ENCODE results near the gene NNMT. TPM values are rescaled to one million over a fixed set of nuclear protein-coding genes. Genes with fewer than 3 reads are reported as not detected.
"Not testable (repeated sequence)": the region's sequence is repeated elsewhere in the genome, so short reads cannot be mapped to it uniquely, and the experiment has no call there.

The NNMT gene
- total RNA-seq, 1 donor from 2014 or later, result 16.8 TPM

- ATAC-seq, result no peak
Observed at GRCh38 chr11:114311946-114312345, 15.7 kb downstream of the NNMT start.

DNA sequence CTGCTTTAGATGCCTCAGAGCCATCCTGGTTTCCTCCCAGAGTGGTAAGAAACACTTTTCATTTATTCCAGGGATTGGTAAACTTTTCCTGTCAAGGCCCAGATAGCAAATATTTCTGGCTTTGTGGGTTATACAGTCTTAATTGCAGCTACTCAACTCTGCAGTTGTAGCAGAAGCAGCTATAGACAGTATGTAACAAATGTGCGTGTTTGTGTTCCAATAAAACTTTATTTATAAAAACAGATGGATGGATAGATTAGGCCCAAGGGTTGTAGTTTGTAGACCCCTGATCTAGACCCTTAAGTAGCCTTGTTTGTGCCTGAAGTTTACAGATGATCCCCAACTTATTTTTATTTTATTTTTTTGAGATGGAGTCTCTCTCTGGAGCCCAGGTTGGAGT is 17.9 kb downstream of the NNMT start:
- ATAC-seq, result no peak

DNA sequence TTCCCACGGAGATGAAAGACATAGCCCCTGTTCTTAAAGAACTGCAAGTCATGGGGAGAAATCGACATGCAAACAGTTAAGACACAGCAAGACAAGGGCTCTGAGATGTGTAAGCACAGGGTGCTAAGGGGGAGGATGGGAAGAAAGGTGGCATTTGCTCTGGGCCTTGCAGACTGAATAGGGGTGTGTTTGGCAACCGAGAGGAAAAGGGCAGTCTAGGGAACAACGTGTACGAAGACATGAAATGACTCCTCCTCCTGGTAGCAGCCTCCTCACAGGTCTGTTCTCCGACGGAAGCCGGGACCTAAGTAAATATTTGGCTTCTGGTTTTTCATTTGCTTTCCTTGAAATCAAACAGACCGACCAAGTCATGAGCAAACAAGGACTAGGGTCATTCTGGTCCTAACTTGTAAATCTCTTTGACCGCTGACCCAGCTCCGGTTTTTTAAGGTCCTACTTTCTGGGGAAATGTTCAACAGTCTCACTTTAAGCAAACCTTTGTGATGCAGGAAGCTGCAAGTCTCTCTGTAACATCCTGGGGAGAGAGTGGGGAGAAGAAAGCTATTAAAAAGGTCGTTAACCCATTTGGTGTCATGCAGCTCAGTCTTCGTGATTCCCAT is 19.7 kb downstream of the NNMT start:
- peak; percentile 35 for ATAC-seq

GRCh38 chr11:114316980-114317786 is 21.0 kb downstream of the NNMT start:
- no peak for ATAC-seq

- no peak for ATAC-seq
Observed at GRCh38 chr11:114317787-114318137, 21.6 kb downstream of the NNMT start.

GRCh38 chr11:114318361-114318760 is 22.2 kb downstream of the NNMT start:
- ATAC-seq, result no peak

- ATAC-seq, result no peak
Observed at GRCh38 chr11:114319716-114320328, 23.6 kb downstream of the NNMT start.

DNA sequence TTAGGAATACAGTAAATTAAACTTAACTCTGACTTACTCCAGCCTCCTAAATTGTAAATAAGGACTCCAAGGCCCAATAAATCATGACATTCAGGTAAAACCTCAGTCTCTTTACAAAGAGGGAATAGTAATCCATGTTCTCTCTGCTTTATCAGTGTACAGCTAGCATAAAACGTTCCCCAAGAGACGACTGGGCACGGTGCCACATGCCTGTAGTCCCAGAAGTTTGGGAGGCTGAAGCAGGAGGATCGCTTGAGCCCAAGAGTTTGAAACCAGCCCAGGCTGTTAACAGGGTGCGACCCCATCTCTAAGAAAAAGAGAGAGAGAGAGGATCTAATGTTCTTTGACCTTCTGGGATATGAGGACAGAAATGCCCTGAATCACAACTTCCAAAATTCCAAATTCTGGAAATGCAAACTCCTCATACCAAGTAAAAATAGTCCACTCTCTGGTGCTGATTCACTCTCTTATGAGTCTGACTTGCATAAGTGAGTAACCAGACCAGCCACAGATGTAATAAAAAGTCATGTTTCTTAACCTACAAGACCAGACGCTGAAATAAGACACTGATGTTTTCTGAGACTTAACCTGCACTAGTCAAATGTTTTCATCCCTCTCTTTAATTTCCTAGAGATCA is 25.5 kb downstream of the NNMT start:
- ATAC-seq, result no peak

- ATAC-seq, result no peak
Observed at GRCh38 chr11:114322934-114323333, 26.7 kb downstream of the NNMT start.

DNA sequence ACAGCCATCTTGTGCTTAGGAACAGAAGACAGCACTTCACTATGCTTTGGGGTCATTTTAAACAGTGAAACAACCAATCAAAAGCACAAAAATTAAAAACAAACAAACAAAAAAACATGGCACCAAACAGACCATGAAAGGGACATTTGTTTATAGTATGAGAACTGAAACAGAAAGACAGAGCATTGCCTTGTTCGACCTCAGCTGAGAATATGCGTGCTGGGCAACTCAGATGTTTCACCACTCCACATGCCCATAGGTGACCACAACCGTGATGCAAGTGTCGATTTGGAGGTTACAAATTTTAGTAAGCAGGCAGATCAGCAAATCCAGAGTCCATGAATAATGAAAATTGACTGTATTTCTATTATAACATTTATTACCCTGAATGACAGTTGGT is 30.0 kb downstream of the NNMT start:
- ATAC-seq, result no peak

DNA sequence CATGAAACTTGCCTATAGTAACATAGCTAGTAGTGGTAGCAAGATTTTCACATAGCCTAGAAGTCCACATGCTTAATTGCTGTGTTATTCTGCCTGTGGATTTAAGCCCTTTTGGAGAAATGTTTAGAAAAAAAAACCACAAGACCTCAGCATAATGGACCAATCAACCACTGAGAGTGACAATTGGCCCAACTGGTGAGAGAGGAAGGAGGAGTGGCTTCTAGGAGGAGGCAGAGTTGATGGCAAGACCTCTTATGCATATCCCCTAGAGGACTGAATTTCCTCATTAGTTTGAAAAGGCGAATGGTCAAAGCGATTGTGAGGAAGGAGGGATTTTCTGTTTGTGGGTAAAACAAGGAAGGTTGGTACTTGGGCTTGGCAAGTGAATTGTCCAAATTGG is 30.6 kb downstream of the NNMT start:
- ATAC-seq, result no peak

DNA sequence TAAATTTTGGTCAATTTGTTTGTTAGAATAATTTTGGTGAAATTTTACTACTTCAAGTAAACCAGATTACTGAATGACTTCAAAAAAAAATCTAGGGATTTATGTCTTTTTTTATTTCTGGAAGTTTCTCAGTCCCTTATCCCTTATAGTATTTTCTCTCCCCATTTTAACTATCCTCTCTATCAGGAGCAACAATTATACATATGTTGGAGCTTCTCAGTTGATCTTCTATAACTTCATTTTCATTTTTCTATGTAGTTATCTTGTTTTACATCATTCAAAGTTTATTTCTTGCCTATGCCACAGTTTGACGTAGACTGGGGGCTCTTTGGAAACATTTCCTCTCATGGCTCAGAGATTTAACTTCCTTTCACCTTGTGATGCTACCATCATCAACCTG is 34.2 kb downstream of the NNMT start:
- ATAC-seq, result no peak

- ATAC-seq, result peak; percentile 58
Observed at GRCh38 chr11:114340311-114341131, 44.3 kb downstream of the NNMT start.

GRCh38 chr11:114341667-114342066 is 45.5 kb downstream of the NNMT start:
- not testable (repeated sequence) for ATAC-seq

DNA sequence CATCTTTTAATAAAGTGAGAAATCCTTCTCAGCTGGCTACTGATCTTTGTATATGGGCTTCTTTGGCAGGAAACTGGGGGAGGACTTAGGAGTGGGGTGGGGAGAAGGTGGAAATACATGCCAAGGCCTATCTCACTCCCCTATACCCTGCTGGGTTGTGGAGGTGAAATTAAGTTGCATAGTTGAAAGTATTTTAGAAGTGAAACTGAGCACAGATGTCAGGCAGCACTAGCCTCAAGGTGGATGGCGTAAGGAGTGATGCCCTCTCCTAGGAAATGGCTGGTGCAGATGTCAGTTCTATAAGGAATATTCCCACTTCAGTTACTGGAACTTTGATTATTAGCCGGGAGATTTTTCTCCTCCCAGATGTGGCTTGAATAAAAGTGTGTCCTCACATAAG is 46.3 kb downstream of the NNMT start:
- no peak for ATAC-seq

DNA sequence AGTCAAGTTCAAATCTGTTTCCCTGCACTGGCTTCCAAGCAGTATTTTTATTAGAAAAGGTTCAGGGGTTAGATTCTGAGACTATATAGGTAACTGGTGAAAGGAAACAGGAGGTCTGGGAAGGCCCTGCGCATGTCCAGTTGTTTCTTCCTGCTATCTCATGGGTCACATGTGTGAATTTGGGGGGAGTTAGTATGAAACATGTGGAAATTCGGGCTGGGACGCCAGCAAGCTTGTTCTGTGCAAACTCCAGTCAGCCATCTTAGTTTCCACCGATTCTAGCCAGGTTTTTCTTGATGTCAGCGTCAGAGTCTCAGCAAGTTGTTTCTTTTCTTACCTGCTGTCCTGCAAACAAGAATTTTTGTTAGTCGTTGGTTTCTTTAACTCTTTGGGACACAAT is 46.8 kb downstream of the NNMT start:
- ATAC-seq, result no peak

DNA sequence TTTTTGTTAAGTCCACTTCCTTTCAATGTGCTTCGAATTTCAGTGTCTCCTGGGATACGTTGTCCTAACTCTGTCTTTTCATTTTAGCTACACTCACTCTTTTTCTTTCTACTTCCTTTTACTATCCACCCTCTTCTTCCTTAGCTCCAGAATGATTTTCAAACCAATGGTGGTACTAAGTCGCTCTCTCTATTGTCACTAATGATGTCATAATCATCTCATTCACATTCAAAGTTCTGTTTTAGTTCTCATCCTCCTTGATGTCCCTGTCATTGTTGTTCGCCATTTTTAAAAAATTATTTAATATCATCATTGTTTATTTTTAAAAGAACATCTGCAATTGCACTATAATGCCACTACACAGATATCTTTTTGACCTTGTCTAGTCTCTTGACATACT is 47.3 kb downstream of the NNMT start:
- no peak for ATAC-seq

DNA sequence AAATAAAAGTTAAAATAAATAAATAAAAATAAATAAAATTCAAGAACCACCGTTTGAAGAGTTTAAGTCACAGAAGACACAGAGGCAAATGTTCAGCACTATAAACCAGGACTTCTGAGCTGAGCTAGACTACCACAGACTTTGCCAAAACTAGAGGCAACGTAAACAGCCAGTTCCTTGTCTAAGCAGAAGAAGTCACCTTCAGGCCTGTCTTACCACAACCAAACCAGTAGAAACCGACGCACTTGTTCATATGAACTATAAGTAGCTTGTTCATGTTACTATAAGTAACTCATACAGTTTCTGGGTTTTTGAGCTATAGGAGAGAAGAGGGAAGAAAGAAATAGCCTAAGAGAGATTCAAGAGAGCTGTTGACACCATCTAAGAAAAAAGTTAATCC is 48.3 kb downstream of the NNMT start:
- ATAC-seq, result no peak

GRCh38 chr11:114345575-114346222 is 49.5 kb downstream of the NNMT start:
- no peak for ATAC-seq

DNA sequence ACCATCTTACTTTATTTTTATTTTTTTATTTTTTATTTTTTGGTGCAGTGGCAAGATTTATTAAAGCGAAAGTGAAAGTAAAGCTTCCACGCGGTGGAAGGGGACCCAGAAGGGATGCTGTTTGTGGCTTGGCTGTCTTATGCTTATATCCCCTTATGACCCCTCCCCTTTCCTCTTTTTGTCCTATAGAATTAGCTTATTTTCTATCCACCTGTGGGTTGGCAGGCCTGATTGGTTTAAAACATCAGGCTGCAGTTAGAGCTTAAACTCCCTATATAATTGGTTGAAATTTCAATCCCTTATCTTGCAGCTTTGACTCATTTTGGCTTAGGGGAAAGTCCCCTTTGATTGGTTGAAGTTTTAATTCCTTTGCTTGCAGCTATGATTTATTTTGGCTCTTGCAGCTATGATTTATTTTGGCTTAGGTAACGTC is 50.5 kb downstream of the NNMT start:
- ATAC-seq, result no peak

DNA sequence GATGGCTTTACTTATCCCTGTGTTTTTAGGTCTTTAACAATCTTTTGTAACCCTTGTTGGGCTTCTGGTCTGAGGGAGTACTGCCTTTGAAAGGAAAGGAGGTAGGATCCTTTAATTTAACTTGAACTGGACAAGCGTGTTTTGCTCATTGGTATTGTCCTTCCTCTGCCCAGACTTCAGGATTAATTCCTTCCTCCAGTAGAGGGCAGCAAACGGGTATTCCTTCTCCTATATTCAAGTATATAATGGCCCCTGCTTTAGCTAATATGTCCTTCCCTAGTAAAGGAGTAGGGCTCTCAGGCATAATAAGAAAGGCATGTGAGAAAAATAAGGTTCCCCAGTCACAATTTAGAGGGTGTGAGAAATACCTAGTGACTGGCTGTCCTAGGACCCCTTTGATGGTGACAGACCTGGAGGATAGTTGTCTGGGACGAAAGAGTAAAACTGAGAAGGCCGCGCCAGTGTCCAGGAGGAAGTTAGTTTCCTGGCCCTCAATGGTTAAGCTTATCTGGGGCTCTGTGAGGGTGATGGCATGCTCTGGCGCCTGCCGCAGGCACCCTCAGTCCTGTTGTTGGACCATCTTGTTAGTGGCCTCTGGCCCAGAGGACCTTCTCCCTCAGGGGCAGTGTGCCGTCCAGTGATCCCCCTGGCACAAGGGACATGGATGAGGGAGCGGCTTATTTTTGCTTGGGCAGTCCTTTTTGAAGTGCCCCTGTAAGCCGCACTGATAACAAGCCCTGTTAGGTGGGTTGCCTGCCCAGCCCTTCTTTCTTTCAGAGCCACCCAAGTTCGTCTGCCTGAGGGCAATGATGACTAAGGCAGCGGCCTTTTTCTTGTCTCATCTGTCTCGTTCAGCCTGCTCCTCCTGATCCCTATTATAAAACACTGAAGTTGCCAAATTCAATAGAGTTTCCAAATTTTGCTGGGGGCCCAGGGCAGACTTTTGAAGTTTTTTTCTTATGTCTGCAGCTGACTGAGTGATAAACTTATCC is 52.3 kb downstream of the NNMT start:
- ATAC-seq, result peak; percentile 86
